SU-DHL-6 (cell line): Measurements from ENCODE around the gene SPEN.
A peak's percentile ranks its signal among the peaks of the same experiment; 100 is the strongest.
"Not testable (repeated sequence)": the region's sequence is repeated elsewhere in the genome, so short reads cannot be mapped to it uniquely, and the experiment has no call there.

ENCODE experiments used
- H2AFZ ChIP-seq: fragments of 200-600 bp; sonication (generic); 2 replicates; pipeline ENCODE4 v1.6.1; 2014; ENCODE audit warnings: low read depth, mild to moderate bottlenecking, moderate library complexity, mixed read lengths, antibody characterized with exemption, low read length; ENCODE audit not compliant: severe bottlenecking
- H3F3A ChIP-seq: fragments of 200-600 bp; shearing (Covaris generic); 2 replicates; pipeline ENCODE4 v1.6.0; 2016; ENCODE audit warnings: antibody characterized with exemption, mild to moderate bottlenecking; ENCODE audit not compliant: insufficient read depth
- H3K27ac ChIP-seq: fragments of 200-600 bp; sonication (generic); 2 replicates; pipeline ENCODE4 v1.5.1; 2016; ENCODE audit warnings: low read depth, mild to moderate bottlenecking, low read length, moderate library complexity, mixed read lengths
- H3K27me3 ChIP-seq: fragments of 200-600 bp; sonication (generic), shearing (Covaris generic); 2 replicates; pipeline ENCODE4 v1.6.0; 2014; ENCODE audit warnings: mild to moderate bottlenecking, low read length
- H3K36me3 ChIP-seq: fragments of 200-600 bp; sonication (generic); 2 replicates; pipeline ENCODE4 v1.6.1; 2014; ENCODE audit warnings: mild to moderate bottlenecking, low read length, mixed read lengths
- H3K4me2 ChIP-seq: fragments of 300-600, 200-600 bp; shearing (Covaris generic), sonication (generic); 2 replicates; pipeline ENCODE4 v1.6.0; 2014; ENCODE audit warnings: low read length, low read depth, mild to moderate bottlenecking; ENCODE audit not compliant: poor library complexity, severe bottlenecking
- H3K4me3 ChIP-seq: fragments of 200-600 bp; sonication (generic); 2 replicates; pipeline ENCODE4 v1.5.1; 2014; ENCODE audit warnings: antibody characterized with exemption, low read length, mild to moderate bottlenecking, mixed read lengths; ENCODE audit not compliant: insufficient read depth, poor library complexity, severe bottlenecking
- H3K79me2 ChIP-seq: fragments of 200-600 bp; sonication (generic); 2 replicates; pipeline ENCODE4 v1.6.1; 2014; ENCODE audit warnings: mild to moderate bottlenecking, low read length, moderate library complexity; ENCODE audit not compliant: insufficient read depth
- H3K9ac ChIP-seq: fragments of 200-600 bp; sonication (generic); 2 replicates; pipeline ENCODE4 v1.7.0; 2014; ENCODE audit warnings: mild to moderate bottlenecking, low read length
- H3K9me2 ChIP-seq: fragments of 200-600 bp; sonication (generic); replicated peaks from 2 replicates; pipeline ENCODE4 v1.6.1; 2014; ENCODE audit warnings: low read length; ENCODE audit not compliant: insufficient read depth
- H3K9me3 ChIP-seq: fragments of 200-600 bp; sonication (generic); 2 replicates; pipeline ENCODE4 v1.6.1; 2014; ENCODE audit warnings: low read length, mixed read lengths; ENCODE audit not compliant: insufficient read depth
- H4K20me1 ChIP-seq: fragments of 200-600 bp; sonication (generic); 2 replicates; pipeline ENCODE4 v1.6.1; 2014; ENCODE audit warnings: low read depth, mild to moderate bottlenecking, antibody characterized with exemption, low read length, moderate library complexity, mixed read lengths
- CTCF ChIP-seq: fragments of 200-600 bp; sonication (generic); IDR thresholded peaks from one replicate; pipeline ENCODE4 v1.5.1; 2017; ENCODE audit warnings: antibody characterized with exemption, mild to moderate bottlenecking, low read length, moderate library complexity; ENCODE audit not compliant: insufficient read depth, poor library complexity, severe bottlenecking
- EZH2phosphoT487 ChIP-seq: fragments of 200-600 bp; sonication (generic), shearing (Covaris generic); conservative IDR thresholded peaks from 2 replicates; pipeline ENCODE4 v1.6.1; 2018; ENCODE audit warnings: mild to moderate bottlenecking, antibody characterized with exemption, low read length, moderate library complexity, mixed read lengths

SPEN gene

GRCh38 chr1:15843826-15844572 lies 3.5 kb upstream of the SPEN start:
- Histone ChIP-seq H3K4me2 (peak overlapping the region; percentile 92), H3K27ac (peak overlapping the region; percentile 98), H3K9ac (peak overlapping the region; percentile 46), H3K79me2 (peaks cover 26% of the 10 kb centered on the region), H3K36me3 (no peaks in the 10 kb centered on the region), H3K9me3 (no peaks in the 10 kb centered on the region), H2AFZ (no peak overlapping the region), H3F3A (peaks cover 53% of the 10 kb centered on the region), H3K27me3 (no peaks in the 10 kb centered on the region), H3K9me2 (no peaks in the 10 kb centered on the region), H3K4me3 (peak overlapping the region; percentile 44), H4K20me1 (no peaks in the 10 kb centered on the region)
- no peak for TF ChIP-seq CTCF
- no peak for TF ChIP-seq EZH2phosphoT487

GRCh38 chr1:15846056-15846455 lies 1.5 kb upstream of the SPEN start:
- H3K4me2 ChIP-seq, result peak overlapping the region; percentile 92
- not testable (repeated sequence) for H3K4me3 ChIP-seq, H3K36me3 ChIP-seq, H3K9me3 ChIP-seq, H3K9me2 ChIP-seq, H3K27me3 ChIP-seq, H4K20me1 ChIP-seq, H2AFZ ChIP-seq
- 0 out of 2 replicates have a peak overlapping the region, but pooled peaks have one; percentile 77 for H3K9ac ChIP-seq
- H3K79me2 ChIP-seq, result peaks cover 47% of the 10 kb centered on the region
- peaks cover 59% of the 10 kb centered on the region for H3F3A ChIP-seq
- peak overlapping the region; percentile 98 for H3K27ac ChIP-seq

- H3K9me2 ChIP-seq, result no peaks in the 10 kb centered on the region
- H3K27me3 ChIP-seq, result no peaks in the 10 kb centered on the region
- H4K20me1 ChIP-seq, result peaks cover 4% of the 10 kb centered on the region
- H3K79me2 ChIP-seq, result peaks cover 64% of the 10 kb centered on the region
- no peaks in the 10 kb centered on the region for H3K9me3 ChIP-seq
- H3F3A ChIP-seq, result peaks cover 51% of the 10 kb centered on the region
- H3K9ac ChIP-seq, result peak overlapping the region; percentile 77
- TF ChIP-seq CTCF, result no peak
- no peak for TF ChIP-seq EZH2phosphoT487
- H3K4me2 ChIP-seq, result peak overlapping the region; percentile 94
- peak overlapping the region; percentile 98 for H3K27ac ChIP-seq
- no peak overlapping the region for H2AFZ ChIP-seq
- H3K36me3 ChIP-seq, result no peaks in the 10 kb centered on the region
- peak overlapping the region; percentile 88 for H3K4me3 ChIP-seq
Measured at GRCh38 chr1:15847893-15848142, 311 bp downstream of the SPEN start.

GRCh38 chr1:15848143-15848928 lies 829 bp downstream of the SPEN start:
- peak overlapping the region; percentile 88 for H3K4me3 ChIP-seq
- no peaks in the 10 kb centered on the region for H3K9me2 ChIP-seq
- H4K20me1 ChIP-seq, result peaks cover 4% of the 10 kb centered on the region
- peak overlapping the region; percentile 77 for H3K9ac ChIP-seq
- TF ChIP-seq CTCF, result no peak
- TF ChIP-seq EZH2phosphoT487, result no peak
- peak overlapping the region; percentile 94 for H3K4me2 ChIP-seq
- no peak overlapping the region for H2AFZ ChIP-seq
- no peaks in the 10 kb centered on the region for H3K27me3 ChIP-seq
- peaks cover 51% of the 10 kb centered on the region for H3F3A ChIP-seq
- no peaks in the 10 kb centered on the region for H3K36me3 ChIP-seq
- H3K27ac ChIP-seq, result peak overlapping the region; percentile 98
- no peaks in the 10 kb centered on the region for H3K9me3 ChIP-seq
- H3K79me2 ChIP-seq, result peaks cover 69% of the 10 kb centered on the region
